SK-N-SH treated with all-trans-retinoic acid at 6 μM for 48 hours (cell line): ENCODE data around the gene UFD1.

Experiments used
- ATAC-seq: fragments of 200-7000 bp; cut with Tn5 transposase; 3 replicates; pipeline ENCODE4 v1.9.1; 2020; ENCODE audit warnings: mild to moderate bottlenecking, moderate library complexity
- ARNTL ChIP-seq: fragments of 450-650 bp; formaldehyde crosslinking; IDR thresholded peaks from 2 replicates; pipeline ENCODE4 v1.5.0; 2020; ENCODE audit warnings: low read depth, mild to moderate bottlenecking, moderate library complexity, borderline replicate concordance
- BACH2 ChIP-seq: fragments of 250-450 bp; sonication (Bioruptor Pico); IDR thresholded peaks from 2 replicates; pipeline ENCODE4 v1.9.0; 2021; ENCODE audit warnings: mild to moderate bottlenecking, borderline replicate concordance
- CREB5 ChIP-seq: fragments of 250-450 bp; sonication (Bioruptor Pico); IDR thresholded peaks from 2 replicates; pipeline ENCODE4 v1.5.1; 2020; ENCODE audit warnings: low read depth, mild to moderate bottlenecking, moderate library complexity
- CSDC2 ChIP-seq: fragments of 250-450 bp; sonication (Bioruptor Pico); IDR thresholded peaks from 2 replicates; pipeline ENCODE4 v1.5.0; 2020; ENCODE audit warnings: mild to moderate bottlenecking, moderate library complexity
- CSRNP3 ChIP-seq: fragments of 250-450 bp; sonication (Bioruptor Pico); IDR thresholded peaks from 2 replicates; pipeline ENCODE4 v1.5.1; 2021; ENCODE audit warnings: mild to moderate bottlenecking, moderate library complexity
- ESRRG ChIP-seq: fragments of 250-450 bp; sonication (Bioruptor Pico); IDR thresholded peaks from 2 replicates; pipeline ENCODE4 v1.6.1; 2021; ENCODE audit warnings: mild to moderate bottlenecking
- GLIS3 ChIP-seq: fragments of 250-450 bp; sonication (Bioruptor Pico); IDR thresholded peaks from 2 replicates; pipeline ENCODE4 v1.5.0; 2020; ENCODE audit warnings: mild to moderate bottlenecking, moderate library complexity
- ISL1 ChIP-seq: fragments of 250-450 bp; sonication (Bioruptor Pico); IDR thresholded peaks from 2 replicates; pipeline ENCODE4 v2.1.2; 2022; ENCODE audit warnings: mild to moderate bottlenecking, moderate library complexity
- OSR1 ChIP-seq: fragments of 250-450 bp; sonication (Bioruptor Pico); IDR thresholded peaks from 2 replicates; pipeline ENCODE4 v1.8.0; 2022; ENCODE audit warnings: moderate library complexity, mild to moderate bottlenecking, inconsistent platforms
- PATZ1 ChIP-seq: fragments of 250-450 bp; sonication (Bioruptor Pico); IDR thresholded peaks from 2 replicates; pipeline ENCODE4 v1.8.0; 2020; ENCODE audit warnings: mild to moderate bottlenecking, moderate library complexity, borderline replicate concordance
- POU6F1 ChIP-seq: fragments of 250-450 bp; sonication (Bioruptor Pico); IDR thresholded peaks from 2 replicates; pipeline ENCODE4 v1.8.0; 2021; ENCODE audit warnings: low read depth, mild to moderate bottlenecking, moderate library complexity, borderline replicate concordance
- RARB ChIP-seq: fragments of 250-450 bp; sonication (Bioruptor Pico); IDR thresholded peaks from 2 replicates; pipeline ENCODE4 v1.8.0; 2021; ENCODE audit warnings: mild to moderate bottlenecking, moderate library complexity
- SNAI2 ChIP-seq: fragments of 250-450 bp; sonication (Bioruptor Pico); IDR thresholded peaks from 2 replicates; pipeline ENCODE4 v1.5.0; 2020; ENCODE audit warnings: mild to moderate bottlenecking, moderate library complexity
- TCF4 ChIP-seq: fragments of 250-450 bp; sonication (Bioruptor Pico); IDR thresholded peaks from 2 replicates; pipeline ENCODE4 v1.8.0; 2021; ENCODE audit warnings: mild to moderate bottlenecking, moderate library complexity, borderline replicate concordance
- TOX ChIP-seq: fragments of 250-450 bp; sonication (Bioruptor Pico); IDR thresholded peaks from 2 replicates; pipeline ENCODE4 v1.8.0; 2021; ENCODE audit warnings: mild to moderate bottlenecking, moderate library complexity, borderline replicate concordance
- TSHZ2 ChIP-seq: fragments of 250-450 bp; sonication (Bioruptor Pico); IDR thresholded peaks from 2 replicates; pipeline ENCODE4 v1.5.0; 2020; ENCODE audit warnings: mild to moderate bottlenecking, moderate library complexity
- ZC3H10 ChIP-seq: fragments of 250-450 bp; sonication (Bioruptor Pico); IDR thresholded peaks from 2 replicates; pipeline ENCODE4 v1.5.1; 2021; ENCODE audit warnings: mild to moderate bottlenecking, moderate library complexity
- ZFP3 ChIP-seq: fragments of 250-450 bp; sonication (Bioruptor Pico); IDR thresholded peaks from 2 replicates; pipeline ENCODE4 v1.5.0; 2020; ENCODE audit warnings: mild to moderate bottlenecking, moderate library complexity
- ZFP30 ChIP-seq: fragments of 450-650 bp; formaldehyde crosslinking; IDR thresholded peaks from 2 replicates; pipeline ENCODE4 v1.5.0; 2022; ENCODE audit warnings: mild to moderate bottlenecking, moderate library complexity
- ZNF565 ChIP-seq: fragments of 450-650 bp; formaldehyde crosslinking; conservative IDR thresholded peaks from 2 replicates; pipeline ENCODE4 v1.5.0; 2020; ENCODE audit warnings: low read depth, mild to moderate bottlenecking, moderate library complexity
- ZNF70 ChIP-seq: fragments of 450-650 bp; formaldehyde crosslinking; IDR thresholded peaks from 2 replicates; pipeline ENCODE4 v1.5.0; 2020; ENCODE audit warnings: mild to moderate bottlenecking, moderate library complexity
- ZNF8 ChIP-seq: fragments of 450-650 bp; formaldehyde crosslinking; IDR thresholded peaks from 2 replicates; pipeline ENCODE4 v1.5.0; 2020; ENCODE audit warnings: mild to moderate bottlenecking, moderate library complexity

Gene UFD1

GRCh38 chr22:19466126-19466716, 12.8 kb downstream of the UFD1 start:
- TF ChIP-seq ARNTL (no peak), POU6F1 (CRISPR knock-in tag) (no peak), CSRNP3 (CRISPR knock-in tag) (no peak), ZFP30 (CRISPR knock-in tag) (no peak), GLIS3 (CRISPR knock-in tag) (no peak), ISL1 (CRISPR knock-in tag) (no peak), ZFP3 (CRISPR knock-in tag) (no peak), ESRRG (no peak), ZNF70 (CRISPR knock-in tag) (no peak), RARB (CRISPR knock-in tag) (no peak), CREB5 (CRISPR knock-in tag) (no peak), SNAI2 (CRISPR knock-in tag) (no peak), TCF4 (CRISPR knock-in tag) (no peak), ZC3H10 (CRISPR knock-in tag) (no peak), ZNF565 (CRISPR knock-in tag) (no peak)
- no peak for ATAC-seq

GRCh38 chr22:19464975-19465374, 14.0 kb downstream of the UFD1 start:
- ATAC-seq: no peak
- no peak for TF ChIP-seq TCF4 (CRISPR knock-in tag)
- no peak for TF ChIP-seq ZC3H10 (CRISPR knock-in tag)
- TF ChIP-seq ZFP30 (CRISPR knock-in tag): no peak
- TF ChIP-seq RARB (CRISPR knock-in tag): no peak

- ATAC-seq: no peak
- TF ChIP-seq SNAI2 (CRISPR knock-in tag): no peak
- no peak for TF ChIP-seq TOX
- TF ChIP-seq ARNTL: no peak
- TF ChIP-seq ZC3H10 (CRISPR knock-in tag): no peak
- no peak for TF ChIP-seq CSDC2 (CRISPR knock-in tag)
- TF ChIP-seq OSR1 (CRISPR knock-in tag): no peak
- TF ChIP-seq PATZ1 (CRISPR knock-in tag): no peak
- no peak for TF ChIP-seq ISL1 (CRISPR knock-in tag)
- TF ChIP-seq ZNF565 (CRISPR knock-in tag): no peak
- TF ChIP-seq BACH2: no peak
- TF ChIP-seq ZFP3 (CRISPR knock-in tag): no peak
- no peak for TF ChIP-seq ESRRG
- no peak for TF ChIP-seq ZFP30 (CRISPR knock-in tag)
- no peak for TF ChIP-seq ZNF70 (CRISPR knock-in tag)
- TF ChIP-seq POU6F1 (CRISPR knock-in tag): no peak
- no peak for TF ChIP-seq ZNF8 (CRISPR knock-in tag)
- TF ChIP-seq RARB (CRISPR knock-in tag): no peak
- TF ChIP-seq CREB5 (CRISPR knock-in tag): no peak
- TF ChIP-seq TSHZ2: no peak
- TF ChIP-seq CSRNP3 (CRISPR knock-in tag): no peak
Measured at GRCh38 chr22:19464546-19464945, 14.4 kb downstream of the UFD1 start.
